Upper lobe of left lung (tissue), 6 donors: ENCODE results near the gene EPN1. TPM values are rescaled to one million over a fixed set of nuclear protein-coding genes. Genes with fewer than 3 reads are reported as not detected.

Experiments
- ATAC-seq, 2 donors: fragments of 200-7000 bp; cut with Tn5 transposase; one replicate each; pipeline ENCODE4 v1.9.1; 2022; ENCODE audit warnings: mild to moderate bottlenecking in 2 of 2, moderate library complexity in 2 of 2; ENCODE audit not compliant: low FRiP score in 2 of 2
- DNase-seq, 2 donors: peaks; one replicate each; pipeline ENCODE4 v3.0.0-alpha.2; 2019 to 2020
- H3K27ac ChIP-seq, 4 donors: fragments of 200-600 bp; sonication (generic); one replicate each; pipeline ENCODE4 v1.5.1; 2016 to 2019
- H3K27me3 ChIP-seq, 4 donors: fragments of 200-600 bp; sonication (generic); one replicate each; pipeline ENCODE4 v1.5.1; 2017 to 2019
- H3K36me3 ChIP-seq, 4 donors: fragments of 200-600 bp; sonication (generic); one replicate each; pipeline ENCODE4 v1.5.1; 2016 to 2019
- H3K4me1 ChIP-seq, 4 donors: fragments of 200-600 bp; sonication (generic); one replicate each; pipeline ENCODE4 v1.5.1; 2018 to 2019
- H3K4me3 ChIP-seq, 4 donors: fragments of 200-600 bp; sonication (generic); one replicate each; pipeline ENCODE4 v1.5.1; 2017 to 2019; ENCODE audit warnings: mild to moderate bottlenecking in 2 of 4, moderate library complexity in 1 of 4
- H3K9me3 ChIP-seq, 4 donors: fragments of 200-600 bp; sonication (generic); one replicate each; pipeline ENCODE4 v1.5.1; 2018 to 2019
- EP300 ChIP-seq, 4 donors: sonication (generic); formaldehyde crosslinking; IDR thresholded peaks; one replicate each; pipeline ENCODE4 v1.5.1; 2017; ENCODE audit warnings: antibody characterized with exemption in 4 of 4, control low read depth in 2 of 4
- POLR2A ChIP-seq, 4 donors: fragments of 450-650 bp; IDR thresholded peaks; one replicate each; pipeline ENCODE4 v1.5.1; 2016 to 2017; ENCODE audit warnings: antibody characterized with exemption in 4 of 4, mild to moderate bottlenecking in 2 of 4
- POLR2AphosphoS5 ChIP-seq, 2 donors: sonication (generic); formaldehyde crosslinking; IDR thresholded peaks; one replicate each; pipeline ENCODE4 v1.5.1; 2017; ENCODE audit warnings: antibody characterized with exemption in 2 of 2
- WGBS, 2 donors: methylation state at CpG; one replicate each; pipeline ENCODE4 v1.1.5; 2017 to 2018; 5-methylcytosine and 5-hydroxymethylcytosine counted together
- total RNA-seq, 6 donors: library from RNA; depleted of rRNA in 4 of 6; stranded (reverse); fragments of >200 nt in 4 of 6; gene quantifications; one replicate each; pipeline versions ENCODE4 v1.1.0 to v1.2.1, GENCODE V29; 2016 to 2021
- TF ChIP-seq, protein P1 (sequence below), 6 experiments: fragments of 450-650 bp in 4 of 6; fragments of 200-600 bp in 2 of 6; sonication (generic) in 2 of 6; IDR thresholded peaks; one replicate each; pipeline ENCODE4 v1.5.1; 2016 to 2019; ENCODE audit warnings: antibody characterized with exemption in 6 of 6
- donor health status: DM: no; HTN: no; CAD: no; lungs with moderate emphysema.
- donor health status: DM: no; HTN: yes; CAD: no; lungs with severe emphysema.

The EPN1 gene
- total RNA-seq, 6 donors from 2014 or later, result 59.7 to 357 (median 126) TPM

GRCh38 chr19:55694241-55694655 is 19.2 kb downstream of the EPN1 start:
- H3K4me3 ChIP-seq, result no peak overlapping the region
- no peaks in the 10 kb centered on the region for H3K27me3 ChIP-seq
- H3K27ac ChIP-seq, result no peak overlapping the region
- H3K4me1 ChIP-seq, result no peaks in the 10 kb centered on the region
- H3K36me3 ChIP-seq, result peaks cover 48 to 100% (median 79%) of the 10 kb centered on the region in 4 donors
- TF ChIP-seq EP300 (IDR thresholded peaks at IDR 0.05) (no peak), POLR2AphosphoS5 (IDR thresholded peaks at IDR 0.05) (no peak), POLR2A (IDR thresholded peaks at IDR 0.05) (no peak)
- TF ChIP-seq, protein P1, sequence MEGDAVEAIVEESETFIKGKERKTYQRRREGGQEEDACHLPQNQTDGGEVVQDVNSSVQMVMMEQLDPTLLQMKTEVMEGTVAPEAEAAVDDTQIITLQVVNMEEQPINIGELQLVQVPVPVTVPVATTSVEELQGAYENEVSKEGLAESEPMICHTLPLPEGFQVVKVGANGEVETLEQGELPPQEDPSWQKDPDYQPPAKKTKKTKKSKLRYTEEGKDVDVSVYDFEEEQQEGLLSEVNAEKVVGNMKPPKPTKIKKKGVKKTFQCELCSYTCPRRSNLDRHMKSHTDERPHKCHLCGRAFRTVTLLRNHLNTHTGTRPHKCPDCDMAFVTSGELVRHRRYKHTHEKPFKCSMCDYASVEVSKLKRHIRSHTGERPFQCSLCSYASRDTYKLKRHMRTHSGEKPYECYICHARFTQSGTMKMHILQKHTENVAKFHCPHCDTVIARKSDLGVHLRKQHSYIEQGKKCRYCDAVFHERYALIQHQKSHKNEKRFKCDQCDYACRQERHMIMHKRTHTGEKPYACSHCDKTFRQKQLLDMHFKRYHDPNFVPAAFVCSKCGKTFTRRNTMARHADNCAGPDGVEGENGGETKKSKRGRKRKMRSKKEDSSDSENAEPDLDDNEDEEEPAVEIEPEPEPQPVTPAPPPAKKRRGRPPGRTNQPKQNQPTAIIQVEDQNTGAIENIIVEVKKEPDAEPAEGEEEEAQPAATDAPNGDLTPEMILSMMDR (IDR thresholded peaks at IDR 0.05), result no peak
- no peak for DNase-seq
- no peaks in the 10 kb centered on the region for H3K9me3 ChIP-seq
- 88 to 89% methylated on average over 12 to 15 of the region's 15 CpGs for WGBS, 2 donors
- ATAC-seq, result no peak

- Histone ChIP-seq H3K9me3 (no peaks in the 10 kb centered on the region), H3K27ac (no peak overlapping the region), H3K4me1 (no peaks in the 10 kb centered on the region), H3K36me3 (peaks cover 42 to 96% (median 73%) of the 10 kb centered on the region in 4 donors), H3K27me3 (no peaks in the 10 kb centered on the region), H3K4me3 (no peak overlapping the region)
- DNase-seq, result peak in 1 of 2 donors; percentile 73
- ATAC-seq, result no peak
- TF ChIP-seq POLR2A (IDR thresholded peaks at IDR 0.05) (no peak), POLR2AphosphoS5 (IDR thresholded peaks at IDR 0.05) (no peak), EP300 (IDR thresholded peaks at IDR 0.05) (no peak)
- TF ChIP-seq, protein P1 (IDR thresholded peaks at IDR 0.05), result no peak
- WGBS, 2 donors, result 94 to 96% methylated on average over 21 to 35 of the region's 37 CpGs
Measured at GRCh38 chr19:55694656-55695491, 19.8 kb downstream of the EPN1 start.

DNA sequence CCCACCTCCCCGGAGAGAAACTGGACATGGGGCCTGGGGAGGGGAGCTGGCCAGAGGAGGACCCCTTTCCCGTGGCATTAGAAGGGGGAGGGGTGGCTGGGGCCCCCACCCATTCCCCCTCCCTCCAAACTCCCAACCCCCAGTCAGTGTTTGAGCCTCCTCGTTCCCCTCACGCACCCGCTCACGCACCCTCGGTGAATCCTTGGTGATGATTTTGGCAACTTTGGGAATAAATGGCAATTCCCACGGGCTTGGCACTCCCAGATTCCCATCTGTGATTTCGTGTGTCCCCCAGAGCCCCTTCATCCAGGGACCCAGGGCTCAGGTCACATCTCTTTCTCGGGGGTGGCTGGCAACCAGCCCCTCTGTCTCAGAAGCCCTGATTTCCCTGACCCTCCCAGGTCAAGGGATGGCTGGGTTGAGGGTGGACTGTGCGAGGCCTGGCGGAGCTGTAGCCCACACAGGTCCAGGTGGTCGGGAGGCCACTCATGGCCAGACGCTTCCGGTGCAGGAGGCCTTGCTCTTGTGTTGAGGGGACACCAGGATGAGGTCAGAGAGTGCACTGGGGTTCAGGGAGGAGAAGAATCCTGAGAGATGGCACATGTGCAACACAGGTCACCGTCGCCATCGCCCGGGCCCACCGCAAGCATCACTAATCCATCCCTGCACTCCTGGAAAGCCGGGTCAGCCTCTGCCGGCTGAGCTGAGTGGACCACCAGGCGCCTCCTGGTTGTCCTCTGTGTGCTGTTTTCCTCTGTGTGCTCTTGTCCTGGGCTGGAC is 20.7 kb downstream of the EPN1 start:
- Histone ChIP-seq H3K36me3 (peaks cover 33 to 92% (median 67%) of the 10 kb centered on the region in 4 donors), H3K4me1 (no peaks in the 10 kb centered on the region), H3K9me3 (no peaks in the 10 kb centered on the region), H3K27me3 (no peaks in the 10 kb centered on the region), H3K4me3 (no peak overlapping the region), H3K27ac (no peak overlapping the region)
- peak in 1 of 2 donors; percentile 65 for DNase-seq
- whole genome bisulfite sequencing, 2 donors, result 95 to 96% methylated on average over 22 to 23 of the region's 23 CpGs
- ATAC-seq, result no peak
- TF ChIP-seq, protein P1 (IDR thresholded peaks at IDR 0.05), result no peak
- no peak for TF ChIP-seq POLR2AphosphoS5 (IDR thresholded peaks at IDR 0.05)
- TF ChIP-seq EP300 (IDR thresholded peaks at IDR 0.05), result no peak
- no peak for TF ChIP-seq POLR2A (IDR thresholded peaks at IDR 0.05)

- DNase-seq, result no peak
- no peaks in the 10 kb centered on the region for H3K27me3 ChIP-seq
- no peaks in the 10 kb centered on the region for H3K4me1 ChIP-seq
- no peak for ATAC-seq
- WGBS, 2 donors, result 94 to 98% methylated on average over 7 to 20 of the region's 20 CpGs
- TF ChIP-seq, protein P1 (IDR thresholded peaks at IDR 0.05), result no peak
- TF ChIP-seq EP300 (IDR thresholded peaks at IDR 0.05), result no peak
- TF ChIP-seq POLR2AphosphoS5 (IDR thresholded peaks at IDR 0.05), result no peak
- TF ChIP-seq POLR2A (IDR thresholded peaks at IDR 0.05), result no peak
- H3K27ac ChIP-seq, result no peak overlapping the region
- peaks cover 33 to 86% (median 61%) of the 10 kb centered on the region in 4 donors for H3K36me3 ChIP-seq
- no peaks in the 10 kb centered on the region for H3K9me3 ChIP-seq
- no peak overlapping the region for H3K4me3 ChIP-seq
Measured at GRCh38 chr19:55696301-55697068, 21.5 kb downstream of the EPN1 start.
